ENCODE measurements around the gene LRMDA.

The LRMDA gene

GRCh38 chr10:75648854-75649253 is 217.4 kb downstream of the LRMDA start:
- DNase-seq, result no peak

GRCh38 chr10:75649466-75649865 is 218.0 kb downstream of the LRMDA start:
- no peak for DNase-seq

DNA sequence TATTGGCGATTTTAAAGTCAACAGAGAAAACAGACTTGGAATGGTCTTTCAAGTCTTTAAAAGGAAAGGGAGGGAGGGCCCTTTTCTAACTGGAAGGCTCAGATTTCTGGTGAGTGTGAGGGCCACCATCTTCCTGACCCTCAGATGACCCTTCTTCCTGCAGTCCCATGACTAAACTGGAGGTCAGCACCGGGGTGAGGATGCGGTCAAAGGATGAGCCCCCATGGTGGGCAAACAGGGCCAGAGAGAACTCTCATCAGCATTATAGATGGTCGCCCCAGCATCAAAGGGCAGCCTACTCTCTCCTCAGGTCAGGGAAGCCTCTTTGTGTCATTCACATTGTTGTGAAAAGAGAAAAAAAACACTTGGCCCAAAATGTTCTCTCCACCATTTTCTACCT is 219.2 kb downstream of the LRMDA start:
- no peak for DNase-seq

DNA sequence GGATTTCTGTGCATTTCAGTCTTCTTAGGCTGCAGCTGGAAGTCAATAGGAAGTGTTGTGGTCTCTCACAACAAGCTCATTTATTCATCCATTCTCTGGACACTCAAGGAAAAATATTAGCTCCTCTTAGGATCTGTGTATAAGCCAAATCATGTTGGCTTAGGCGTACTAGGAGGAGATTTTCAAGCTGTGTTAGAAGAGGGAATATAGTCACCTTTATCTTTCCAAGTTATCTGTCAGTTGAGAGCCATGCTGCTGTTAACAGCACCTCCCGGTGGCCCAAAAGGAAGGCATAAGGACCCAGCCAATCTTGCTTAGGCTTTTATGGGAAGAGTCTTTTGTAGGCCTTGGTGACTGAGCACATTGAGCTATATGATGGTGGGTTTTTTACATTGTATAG is 220.0 kb downstream of the LRMDA start:
- DNase-seq, result no peak

DNA sequence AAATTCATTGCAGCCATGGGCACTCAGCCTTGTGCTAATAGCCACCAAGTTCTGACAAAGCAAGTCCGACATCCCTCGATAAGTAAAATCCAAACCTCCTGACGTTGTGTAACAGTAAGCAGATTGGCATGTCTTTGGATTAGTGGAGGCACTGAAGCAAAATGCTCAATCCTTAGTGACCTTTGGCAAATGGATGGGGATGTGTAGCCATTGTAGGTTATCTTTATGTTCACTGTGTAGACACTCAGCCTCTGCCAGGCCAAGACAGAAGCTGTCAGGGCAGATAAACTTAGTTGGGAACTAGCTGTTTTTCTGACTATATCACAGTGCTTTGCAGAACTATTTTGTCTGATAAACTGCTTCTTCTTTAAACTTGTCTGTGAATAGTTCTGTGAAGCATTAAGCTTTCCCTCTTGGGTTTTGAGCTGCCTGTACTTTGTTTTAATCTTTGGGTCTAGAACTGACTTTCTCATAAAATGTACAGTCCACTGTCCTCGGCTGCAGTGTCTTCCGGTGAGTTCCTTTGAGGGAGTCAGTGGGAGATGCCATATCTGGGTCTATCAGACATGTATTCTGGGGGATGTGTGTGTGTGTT is 220.8 kb downstream of the LRMDA start:
- DNase-seq, result no peak

DNA sequence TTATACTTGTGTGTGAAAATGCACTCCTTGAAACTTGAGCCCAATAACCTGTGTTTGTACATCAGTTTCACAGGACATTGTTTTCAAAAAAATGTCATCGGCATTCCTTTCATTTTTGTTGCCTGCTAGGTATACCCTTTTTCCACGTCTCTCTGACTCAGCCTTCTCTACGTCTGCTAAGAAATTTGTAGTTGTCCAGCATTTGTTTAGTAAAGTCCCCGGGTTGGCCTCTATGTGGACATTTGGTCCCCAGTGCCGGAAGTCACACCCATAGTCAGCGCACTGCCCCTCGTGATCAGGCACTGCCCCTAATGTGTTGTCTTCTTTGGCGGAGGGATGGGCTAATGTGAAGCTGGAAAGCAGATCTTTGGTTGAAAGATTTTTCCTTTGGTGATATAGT is 222.3 kb downstream of the LRMDA start:
- DNase-seq, result no peak

- DNase-seq, result no peak
Observed at GRCh38 chr10:75654171-75654771, 222.8 kb downstream of the LRMDA start.

GRCh38 chr10:75654772-75655171 is 223.3 kb downstream of the LRMDA start:
- DNase-seq, result no peak

- DNase-seq, result no peak
Observed at GRCh38 chr10:75655791-75656451, 224.5 kb downstream of the LRMDA start.

DNA sequence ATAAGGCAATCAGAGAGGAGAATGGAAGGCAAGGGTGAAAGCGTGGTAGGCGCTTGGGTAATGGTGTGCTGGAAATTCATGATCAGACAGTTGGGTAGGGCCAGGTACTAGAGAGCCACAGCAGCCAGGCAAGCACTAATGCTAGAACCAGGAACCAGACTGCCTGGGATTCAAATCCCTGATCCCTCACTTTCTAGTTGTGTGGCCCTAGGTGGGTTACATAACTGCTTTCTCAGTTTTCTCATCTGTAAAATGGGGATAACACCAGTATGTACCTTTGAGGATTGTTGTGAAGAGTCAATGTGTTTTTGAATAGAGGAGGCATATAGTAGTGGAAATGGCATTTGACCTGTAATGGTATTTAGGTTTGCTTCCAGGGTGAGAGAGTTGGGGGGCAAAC is 225.9 kb downstream of the LRMDA start:
- DNase-seq, result no peak

GRCh38 chr10:75658036-75658435 is 226.6 kb downstream of the LRMDA start:
- no peak for DNase-seq

- no peak for DNase-seq
Observed at GRCh38 chr10:75658496-75658895, 227.1 kb downstream of the LRMDA start.

- no peak for DNase-seq
Observed at GRCh38 chr10:75658915-75659314, 227.5 kb downstream of the LRMDA start.

GRCh38 chr10:75660823-75661222 is 229.4 kb downstream of the LRMDA start:
- DNase-seq, result no peak

- DNase-seq, result no peak
Observed at GRCh38 chr10:75662715-75663114, 231.3 kb downstream of the LRMDA start.

GRCh38 chr10:75663947-75664664 is 232.7 kb downstream of the LRMDA start:
- DNase-seq, result no peak

GRCh38 chr10:75664968-75665367 is 233.5 kb downstream of the LRMDA start:
- DNase-seq, result no peak

GRCh38 chr10:75665707-75666106 is 234.3 kb downstream of the LRMDA start:
- no peak for DNase-seq

DNA sequence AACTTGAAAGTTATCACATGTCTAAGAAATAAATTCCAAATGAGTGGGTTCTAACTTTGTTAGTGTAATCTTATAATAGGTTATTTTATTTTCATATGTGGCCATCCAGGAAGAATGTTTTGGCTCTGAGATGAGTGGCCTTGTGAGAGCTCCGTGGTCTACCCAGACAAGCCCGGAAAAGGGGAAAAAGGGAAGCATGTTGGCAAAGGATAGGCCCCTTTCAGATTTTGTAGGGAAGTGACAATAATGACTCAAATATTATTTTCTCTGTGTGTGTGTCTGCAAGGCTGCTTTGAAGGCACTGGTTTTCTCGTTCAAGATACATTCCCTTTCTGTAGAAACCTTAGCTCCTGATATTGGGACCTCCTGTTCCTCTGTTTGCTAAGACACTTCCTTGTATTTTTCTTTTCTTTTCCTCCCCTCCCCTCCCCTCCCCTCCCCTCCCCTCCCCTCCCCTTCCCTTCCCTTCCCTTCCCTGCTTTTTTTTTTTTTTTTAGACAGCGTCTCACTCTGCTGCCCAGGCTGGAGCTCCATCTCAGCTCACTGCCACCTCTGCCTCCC is 240.8 kb downstream of the LRMDA start:
- DNase-seq, result no peak

GRCh38 chr10:75672842-75673241 is 241.4 kb downstream of the LRMDA start:
- no peak for DNase-seq

- DNase-seq, result no peak
Observed at GRCh38 chr10:75677541-75677940, 246.1 kb downstream of the LRMDA start.

- no peak for DNase-seq
Observed at GRCh38 chr10:75678527-75678926, 247.1 kb downstream of the LRMDA start.

- DNase-seq, result no peak
Observed at GRCh38 chr10:75679536-75679935, 248.1 kb downstream of the LRMDA start.

- no peak for DNase-seq
Observed at GRCh38 chr10:75681334-75681733, 249.9 kb downstream of the LRMDA start.
